ENCODE results near the gene EGFL8.
A peak's percentile ranks its signal among the peaks of the same experiment; 100 is the strongest.

- TF ChIP-seq JUND (IDR thresholded peaks at IDR 0.05; ENCODE audit: low read length) (no peak), SIN3A (conservative IDR thresholded peaks at IDR 0.05 in 1 of 2, IDR thresholded peaks at IDR 0.05 in 1 of 2; ENCODE audit: low read depth in 1 of 2, low read length in 2 of 2) (0 out of 4 replicates have a peak, but pooled peaks of 1 of the 2 experiments have one; percentile 12), POLR2AphosphoS5 (IDR thresholded peaks at IDR 0.05; ENCODE audit: low read depth, low read length) (no peak), RNF2 (IDR thresholded peaks at IDR 0.05; ENCODE audit: borderline replicate concordance, low read depth, low read length, missing control alignments, poor library complexity, severe bottlenecking) (no peak), CTCF (IDR thresholded peaks at IDR 0.05; ENCODE audit: control extremely low read depth in 1 of 3, insufficient read depth in 1 of 3, low read depth in 1 of 3, low read length in 3 of 3) (no peak), CEBPB (IDR thresholded peaks at IDR 0.05; ENCODE audit: low read depth, low read length) (no peak), SRF (IDR thresholded peaks at IDR 0.05; ENCODE audit: low read depth, low read length) (no peak), CHD2 (IDR thresholded peaks at IDR 0.05; ENCODE audit: low read length) (no peak), EGR1 (IDR thresholded peaks at IDR 0.05; ENCODE audit: borderline replicate concordance, low read depth, low read length) (no peak), NRF1 (IDR thresholded peaks at IDR 0.05; ENCODE audit: low read depth, low read length) (no peak), RAD21 (IDR thresholded peaks at IDR 0.05 in 1 of 2, conservative IDR thresholded peaks at IDR 0.05 in 1 of 2; ENCODE audit: low read depth in 2 of 2, low read length in 2 of 2) (no peak), POLR2A (IDR thresholded peaks at IDR 0.05; ENCODE audit: control extremely low read depth in 1 of 2, low read depth in 2 of 2, low read length in 2 of 2) (no peak; a peak in 1 of 3 replicates), TAF7 (optimal IDR thresholded peaks at IDR 0.05; ENCODE audit: borderline replicate concordance, low read depth, low read length) (no peak)
Measured at GRCh38 chr6:32178547-32179440, 14.4 kb downstream of the EGFL8 start.

Measured in H1 (cell line).